ENCODE data around the gene SRRM5.

DNA sequence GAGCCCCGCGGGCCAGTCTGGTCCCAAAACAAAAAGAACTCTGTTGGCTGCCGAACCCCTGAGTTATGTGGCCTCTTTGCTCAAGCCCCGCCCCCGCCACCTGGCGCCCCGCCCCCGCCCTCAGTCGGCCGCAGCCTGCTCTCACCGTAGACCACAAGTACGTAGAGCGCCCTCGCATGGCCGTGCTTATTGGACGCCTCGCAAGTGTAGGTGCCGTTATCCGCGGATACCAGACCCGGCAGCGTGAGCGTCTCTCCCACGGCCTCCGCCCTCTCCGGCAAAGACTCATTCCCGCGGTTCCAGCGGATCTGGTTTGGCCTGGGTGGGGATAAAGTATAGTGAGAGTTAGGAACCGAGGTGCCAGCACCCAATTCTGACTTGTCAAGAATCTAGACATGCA lies 13.0 kb downstream of the SRRM5 start:
- TF ChIP-seq, protein P1, sequence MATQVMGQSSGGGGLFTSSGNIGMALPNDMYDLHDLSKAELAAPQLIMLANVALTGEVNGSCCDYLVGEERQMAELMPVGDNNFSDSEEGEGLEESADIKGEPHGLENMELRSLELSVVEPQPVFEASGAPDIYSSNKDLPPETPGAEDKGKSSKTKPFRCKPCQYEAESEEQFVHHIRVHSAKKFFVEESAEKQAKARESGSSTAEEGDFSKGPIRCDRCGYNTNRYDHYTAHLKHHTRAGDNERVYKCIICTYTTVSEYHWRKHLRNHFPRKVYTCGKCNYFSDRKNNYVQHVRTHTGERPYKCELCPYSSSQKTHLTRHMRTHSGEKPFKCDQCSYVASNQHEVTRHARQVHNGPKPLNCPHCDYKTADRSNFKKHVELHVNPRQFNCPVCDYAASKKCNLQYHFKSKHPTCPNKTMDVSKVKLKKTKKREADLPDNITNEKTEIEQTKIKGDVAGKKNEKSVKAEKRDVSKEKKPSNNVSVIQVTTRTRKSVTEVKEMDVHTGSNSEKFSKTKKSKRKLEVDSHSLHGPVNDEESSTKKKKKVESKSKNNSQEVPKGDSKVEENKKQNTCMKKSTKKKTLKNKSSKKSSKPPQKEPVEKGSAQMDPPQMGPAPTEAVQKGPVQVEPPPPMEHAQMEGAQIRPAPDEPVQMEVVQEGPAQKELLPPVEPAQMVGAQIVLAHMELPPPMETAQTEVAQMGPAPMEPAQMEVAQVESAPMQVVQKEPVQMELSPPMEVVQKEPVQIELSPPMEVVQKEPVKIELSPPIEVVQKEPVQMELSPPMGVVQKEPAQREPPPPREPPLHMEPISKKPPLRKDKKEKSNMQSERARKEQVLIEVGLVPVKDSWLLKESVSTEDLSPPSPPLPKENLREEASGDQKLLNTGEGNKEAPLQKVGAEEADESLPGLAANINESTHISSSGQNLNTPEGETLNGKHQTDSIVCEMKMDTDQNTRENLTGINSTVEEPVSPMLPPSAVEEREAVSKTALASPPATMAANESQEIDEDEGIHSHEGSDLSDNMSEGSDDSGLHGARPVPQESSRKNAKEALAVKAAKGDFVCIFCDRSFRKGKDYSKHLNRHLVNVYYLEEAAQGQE (IDR thresholded peaks at IDR 0.05; ENCODE audit: low read depth): no peak
- no peak for TF ChIP-seq FOSL1 (IDR thresholded peaks at IDR 0.05; ENCODE audit: low read depth)
- TF ChIP-seq, protein P2, sequence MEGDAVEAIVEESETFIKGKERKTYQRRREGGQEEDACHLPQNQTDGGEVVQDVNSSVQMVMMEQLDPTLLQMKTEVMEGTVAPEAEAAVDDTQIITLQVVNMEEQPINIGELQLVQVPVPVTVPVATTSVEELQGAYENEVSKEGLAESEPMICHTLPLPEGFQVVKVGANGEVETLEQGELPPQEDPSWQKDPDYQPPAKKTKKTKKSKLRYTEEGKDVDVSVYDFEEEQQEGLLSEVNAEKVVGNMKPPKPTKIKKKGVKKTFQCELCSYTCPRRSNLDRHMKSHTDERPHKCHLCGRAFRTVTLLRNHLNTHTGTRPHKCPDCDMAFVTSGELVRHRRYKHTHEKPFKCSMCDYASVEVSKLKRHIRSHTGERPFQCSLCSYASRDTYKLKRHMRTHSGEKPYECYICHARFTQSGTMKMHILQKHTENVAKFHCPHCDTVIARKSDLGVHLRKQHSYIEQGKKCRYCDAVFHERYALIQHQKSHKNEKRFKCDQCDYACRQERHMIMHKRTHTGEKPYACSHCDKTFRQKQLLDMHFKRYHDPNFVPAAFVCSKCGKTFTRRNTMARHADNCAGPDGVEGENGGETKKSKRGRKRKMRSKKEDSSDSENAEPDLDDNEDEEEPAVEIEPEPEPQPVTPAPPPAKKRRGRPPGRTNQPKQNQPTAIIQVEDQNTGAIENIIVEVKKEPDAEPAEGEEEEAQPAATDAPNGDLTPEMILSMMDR (IDR thresholded peaks at IDR 0.05 in 2 of 3, conservative IDR thresholded peaks at IDR 0.05 in 1 of 3; ENCODE audit: borderline replicate concordance in 1 of 3, insufficient read depth in 1 of 3, low read depth in 2 of 3, low read length in 2 of 3): peak in 2 of 3 experiments; percentile 51 to 57; a peak in 4 of 6 replicates
- TF ChIP-seq YY1 (IDR thresholded peaks at IDR 0.05; ENCODE audit: extremely low read depth, insufficient replicate concordance, low read depth, low read length): no peak
- TF ChIP-seq ZNF274 (IDR thresholded peaks at IDR 0.05; ENCODE audit: low read depth, low read length): no peak
- TF ChIP-seq SIN3A (IDR thresholded peaks at IDR 0.05; ENCODE audit: low read depth): peak; percentile 53
- no peak for TF ChIP-seq POLR2A (IDR thresholded peaks at IDR 0.05; ENCODE audit: borderline replicate concordance, extremely low read depth, insufficient read depth, insufficient read length)
- no peak for TF ChIP-seq EZH2 (IDR thresholded peaks at IDR 0.05)
- TF ChIP-seq, protein P3, sequence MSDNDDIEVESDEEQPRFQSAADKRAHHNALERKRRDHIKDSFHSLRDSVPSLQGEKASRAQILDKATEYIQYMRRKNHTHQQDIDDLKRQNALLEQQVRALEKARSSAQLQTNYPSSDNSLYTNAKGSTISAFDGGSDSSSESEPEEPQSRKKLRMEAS (IDR thresholded peaks at IDR 0.05): no peak

Data from HCT116 (cell line).